GM21423 (cell line): Measurements from ENCODE around the gene SQSTM1.
"Not testable (repeated sequence)": the region's sequence is repeated elsewhere in the genome, so short reads cannot be mapped to it uniquely, and the experiment has no call there.

Source experiments
- ATAC-seq: cut with Tn5 transposase; IDR thresholded peaks from one replicate; pipeline ENCODE4 v1.9.1; 2021; ENCODE audit warnings: mild to moderate bottlenecking, moderate library complexity; ENCODE audit not compliant: unreplicated experiment

The SQSTM1 gene

DNA sequence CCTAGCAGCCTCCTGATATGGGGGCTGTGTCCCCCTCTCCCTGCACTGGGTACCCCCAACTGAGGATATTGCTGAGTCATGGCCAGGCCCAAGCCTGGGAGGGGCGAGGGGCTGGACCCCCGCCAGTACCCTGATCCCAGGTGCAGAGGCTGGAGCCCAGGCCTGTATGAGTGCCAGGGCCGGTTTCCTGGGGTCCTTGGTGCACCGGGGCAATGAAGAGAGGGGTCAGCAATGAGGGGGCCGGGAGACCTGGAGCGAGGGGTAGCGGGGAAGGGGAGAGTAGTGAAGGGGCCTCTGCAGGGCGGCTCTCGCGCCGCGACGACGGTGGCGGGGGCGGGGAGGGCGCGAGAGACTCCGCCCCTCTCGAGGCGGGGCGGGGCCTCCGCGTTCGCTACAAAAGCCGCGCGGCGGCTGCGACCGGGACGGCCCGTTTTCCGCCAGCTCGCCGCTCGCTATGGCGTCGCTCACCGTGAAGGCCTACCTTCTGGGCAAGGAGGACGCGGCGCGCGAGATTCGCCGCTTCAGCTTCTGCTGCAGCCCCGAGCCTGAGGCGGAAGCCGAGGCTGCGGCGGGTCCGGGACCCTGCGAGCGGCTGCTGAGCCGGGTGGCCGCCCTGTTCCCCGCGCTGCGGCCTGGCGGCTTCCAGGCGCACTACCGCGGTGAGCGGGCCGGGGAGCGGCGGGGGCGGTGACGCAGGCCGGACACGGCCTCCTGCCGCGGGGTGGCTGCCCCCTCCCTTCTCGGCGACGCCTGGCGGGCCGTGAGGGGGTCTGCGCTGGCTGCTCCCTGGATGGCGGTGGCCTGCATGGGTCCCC, at the start of gene SQSTM1:
Gene SQSTM1 (plus strand): TSS at position 423 of the 815 bp plus-strand sequence. CDS start 32 bp downstream, at position 455.
- ATAC-seq: peak; percentile 35

DNA sequence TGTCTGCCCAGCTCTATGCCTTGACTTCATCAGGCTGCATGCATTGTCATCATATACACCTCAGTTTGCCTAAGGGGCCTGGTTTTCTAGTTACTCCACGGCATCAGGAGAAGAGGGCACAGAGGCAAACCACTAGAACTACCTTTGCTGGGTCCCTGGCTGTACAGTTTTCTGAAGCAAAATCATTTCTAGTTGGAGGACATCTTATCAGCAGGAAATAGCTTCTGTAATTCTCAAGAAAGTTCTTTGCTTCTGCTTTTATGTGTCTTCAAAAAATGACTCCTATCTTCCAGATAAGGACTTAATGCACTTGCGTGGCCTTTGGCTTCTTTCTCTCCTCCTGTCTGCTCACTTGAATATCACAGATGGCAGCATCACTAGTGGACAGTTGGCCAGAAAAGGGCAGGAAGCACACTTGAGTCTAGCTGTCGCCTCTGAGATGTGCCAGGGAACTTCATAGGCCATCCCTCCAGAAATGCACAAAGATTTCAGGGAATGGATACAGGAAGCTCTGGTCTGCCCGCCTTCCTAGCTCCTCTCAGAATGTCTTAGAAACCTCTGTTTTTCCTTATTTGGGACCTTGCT, 49.3 kb upstream of the SQSTM1 start:
- ATAC-seq: no peak

GRCh38 chr5:179772351-179772750, 48.4 kb upstream of the SQSTM1 start:
- no peak for ATAC-seq

DNA sequence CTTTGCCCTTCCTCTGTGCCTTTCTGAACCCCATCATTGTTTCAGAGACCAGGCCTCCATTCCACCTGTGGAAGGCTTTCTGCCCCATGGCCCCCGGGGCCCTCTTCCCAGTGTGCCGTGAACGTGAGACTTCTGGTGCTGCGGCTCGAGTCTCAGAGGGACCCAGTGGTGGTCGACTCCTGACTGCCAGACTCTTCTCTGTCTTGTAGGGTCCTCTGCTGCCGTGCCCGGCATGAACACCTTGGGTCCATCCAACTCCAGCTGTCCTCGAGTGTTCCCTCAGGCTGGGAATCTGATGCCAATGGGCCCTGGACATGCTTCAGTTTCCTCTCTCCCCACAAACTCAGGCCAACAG, 47.0 kb upstream of the SQSTM1 start:
- ATAC-seq: no peak

DNA sequence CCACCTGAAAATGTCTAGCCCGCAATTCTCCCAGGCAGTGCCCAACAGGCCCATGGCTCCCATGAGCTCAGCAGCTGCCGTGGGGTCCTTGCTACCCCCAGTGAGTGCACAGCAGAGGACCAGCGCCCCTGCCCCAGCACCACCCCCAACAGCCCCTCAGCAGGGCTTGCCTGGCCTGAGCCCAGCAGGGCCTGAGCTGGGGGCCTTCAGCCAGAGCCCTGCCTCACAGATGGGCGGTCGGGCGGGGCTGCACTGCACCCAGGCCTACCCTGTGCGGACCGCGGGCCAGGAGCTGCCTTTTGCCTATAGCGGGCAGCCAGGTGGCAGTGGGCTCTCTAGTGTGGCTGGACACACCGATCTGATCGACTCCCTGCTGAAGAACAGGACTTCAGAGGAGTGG, 46.3 kb upstream of the SQSTM1 start:
- no peak for ATAC-seq

GRCh38 chr5:179776411-179776938, 44.2 kb upstream of the SQSTM1 start:
- no peak for ATAC-seq

DNA sequence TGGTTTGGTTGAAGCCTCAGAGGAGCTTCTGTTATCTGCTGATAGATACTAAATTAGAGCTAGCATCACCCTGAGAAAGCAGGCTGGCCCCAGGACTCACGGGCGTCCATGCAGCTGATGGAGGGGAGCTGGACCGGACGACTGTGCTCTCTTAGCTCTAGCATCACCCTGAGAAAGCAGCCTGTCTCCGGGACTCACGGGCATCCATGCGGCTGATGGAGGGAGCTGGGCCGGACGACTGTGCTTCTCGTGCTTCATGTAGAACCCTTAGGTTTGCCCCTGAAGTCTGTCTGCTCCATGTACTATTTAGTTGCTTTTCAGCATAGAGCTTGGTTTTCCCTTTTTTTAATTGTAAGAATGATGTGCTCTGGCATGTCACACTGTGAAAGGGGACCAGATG, 43.2 kb upstream of the SQSTM1 start:
- no peak for ATAC-seq

- no peak for ATAC-seq
Measured at GRCh38 chr5:179777909-179778308, 42.8 kb upstream of the SQSTM1 start.

GRCh38 chr5:179778591-179778990, 42.1 kb upstream of the SQSTM1 start:
- no peak for ATAC-seq

DNA sequence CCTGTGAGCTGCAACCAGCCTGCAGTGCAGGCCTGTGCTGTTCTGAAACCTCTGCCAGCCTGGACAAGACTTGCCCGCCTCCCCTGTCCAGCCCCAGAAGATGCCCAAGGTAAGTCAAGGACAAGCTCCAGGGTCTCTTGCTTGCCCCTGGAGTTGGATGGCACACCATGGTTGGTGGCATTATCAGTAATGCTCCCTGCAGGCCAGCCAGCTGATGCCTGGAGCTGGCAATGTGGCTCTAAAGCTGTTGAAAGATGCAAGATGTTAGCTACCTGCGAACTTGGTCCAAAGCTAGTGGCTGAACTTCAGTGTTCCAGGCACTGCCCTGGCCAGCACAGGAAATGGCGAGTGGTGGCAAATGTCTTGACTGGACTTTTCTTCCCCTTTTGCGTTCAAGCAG, 40.9 kb upstream of the SQSTM1 start:
- ATAC-seq: no peak

DNA sequence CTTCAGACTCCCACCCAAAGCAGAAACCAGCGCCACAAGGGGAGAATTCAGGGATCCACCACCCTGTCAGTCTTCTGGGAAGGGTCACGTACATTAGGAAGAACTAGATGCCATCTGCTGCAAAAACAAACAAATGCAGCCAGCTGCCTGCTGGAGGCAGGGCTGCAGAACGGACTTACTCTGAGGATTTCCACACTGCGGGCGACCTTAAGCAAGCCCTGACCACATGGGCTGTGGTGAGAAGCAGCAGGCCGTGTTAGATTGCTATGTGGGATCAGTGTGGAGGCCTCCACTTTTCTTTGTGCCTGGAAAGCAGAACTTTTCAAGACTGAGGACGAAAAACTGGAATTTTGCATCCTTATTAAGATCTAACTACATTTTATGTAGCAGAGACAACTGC, 40.3 kb upstream of the SQSTM1 start:
- ATAC-seq: no peak

GRCh38 chr5:179781846-179782245, 38.9 kb upstream of the SQSTM1 start:
- ATAC-seq: no peak

DNA sequence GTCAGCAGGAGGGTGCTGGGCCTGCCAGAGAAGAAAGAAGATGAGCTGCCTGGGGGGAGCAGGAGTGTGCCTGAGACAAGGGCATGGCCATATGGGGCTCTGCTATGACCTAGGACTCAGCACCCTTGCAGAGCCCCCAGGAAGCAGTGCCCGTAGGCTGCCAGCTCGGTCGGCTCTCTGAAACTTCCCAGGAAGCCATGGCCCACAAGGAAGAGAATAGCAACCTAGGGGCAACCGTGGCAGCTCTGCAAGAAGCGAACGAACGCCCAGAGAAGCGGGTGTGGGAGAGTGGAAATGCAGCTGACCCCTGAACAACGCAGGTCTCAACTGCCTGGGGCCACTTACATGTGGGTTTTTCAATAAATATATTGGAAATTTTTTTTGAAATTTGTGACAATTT, 37.6 kb upstream of the SQSTM1 start:
- ATAC-seq: no peak

GRCh38 chr5:179786861-179787260, 33.8 kb upstream of the SQSTM1 start:
- ATAC-seq: no peak

DNA sequence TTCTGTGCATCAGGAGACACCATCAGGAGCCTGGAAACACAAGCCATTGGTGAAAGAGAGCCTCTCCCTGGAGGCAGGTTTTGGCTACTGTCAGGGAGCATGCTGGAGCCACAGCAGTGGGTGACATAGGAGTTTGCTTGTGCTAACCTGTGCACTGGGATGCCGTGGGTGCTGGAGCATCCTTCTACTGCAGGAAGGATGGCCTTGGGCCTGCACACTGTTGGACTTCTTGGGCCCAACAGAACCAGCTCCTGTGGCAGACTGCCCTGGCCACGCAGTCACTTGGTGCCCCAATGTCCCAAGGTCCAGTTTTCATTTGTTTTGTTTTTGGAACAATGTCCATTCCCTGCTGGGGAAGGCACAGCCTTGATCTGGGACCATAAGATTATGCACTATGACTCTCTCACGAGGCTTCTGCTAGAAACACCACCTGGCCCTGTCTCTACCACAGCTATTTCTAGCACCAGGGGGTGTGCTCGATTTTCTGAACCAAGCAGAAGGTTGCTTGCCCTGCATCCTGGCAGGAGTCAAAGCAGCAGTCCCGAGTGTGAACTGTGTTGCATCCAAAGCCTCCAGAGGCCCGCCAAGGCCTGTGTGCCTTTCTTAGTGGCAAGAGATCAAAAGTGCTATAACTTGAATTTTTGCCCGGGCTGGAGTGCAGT, 32.4 kb upstream of the SQSTM1 start:
- no peak for ATAC-seq

GRCh38 chr5:179789278-179789677, 31.4 kb upstream of the SQSTM1 start:
- not testable (repeated sequence) for ATAC-seq

- no peak for ATAC-seq
Measured at GRCh38 chr5:179791881-179792611, 28.7 kb upstream of the SQSTM1 start.

DNA sequence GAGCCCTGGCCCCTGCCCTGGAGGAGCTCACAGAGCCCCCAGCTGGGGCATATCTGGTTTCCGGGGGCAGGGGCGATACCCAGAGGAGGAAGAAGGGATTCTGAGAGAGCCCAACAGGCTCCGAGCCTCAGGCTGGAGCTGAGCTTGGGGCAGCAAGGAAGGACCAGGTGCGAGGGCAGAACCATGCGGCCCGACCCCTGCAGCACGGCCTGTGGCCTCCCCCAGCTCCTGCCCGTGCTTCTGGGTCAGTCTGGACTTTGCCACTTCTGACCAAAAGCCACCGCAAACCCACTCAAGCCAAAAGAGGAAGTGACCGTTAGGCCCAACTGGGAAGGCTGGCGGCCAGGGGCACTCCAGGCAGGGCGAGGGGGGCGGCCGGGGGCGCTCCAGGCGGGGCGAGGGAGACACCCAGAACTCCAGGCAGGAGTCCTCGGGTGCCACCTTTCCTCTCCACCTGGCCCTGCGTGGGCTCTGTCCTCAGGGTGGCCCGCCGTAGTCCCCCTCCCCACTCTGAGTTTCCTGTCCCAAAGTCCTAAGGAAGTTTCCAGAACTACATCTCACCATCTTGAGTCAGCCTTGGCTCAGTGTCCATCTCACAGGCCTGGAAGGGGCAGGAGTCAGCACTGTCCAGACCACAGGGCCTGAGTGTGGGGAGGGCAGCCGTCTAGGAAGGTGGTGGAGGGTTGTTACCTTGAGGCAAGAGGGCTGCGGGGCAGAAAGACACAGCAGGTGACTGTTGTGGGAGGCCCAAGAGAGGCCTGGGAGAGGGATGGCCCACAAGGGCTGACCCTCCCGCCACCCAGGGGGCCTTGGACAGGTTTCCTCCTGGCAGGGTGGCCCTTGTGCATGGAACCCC, 27.9 kb upstream of the SQSTM1 start:
- ATAC-seq: no peak

- ATAC-seq: peak; percentile 36
Measured at GRCh38 chr5:179793468-179794139, 27.1 kb upstream of the SQSTM1 start, which contains the start of gene LTC4S. LTC4S (plus strand) TSS chr5:179793986; CDS start chr5:179794081, 95 bp downstream.

GRCh38 chr5:179794171-179794570, 26.5 kb upstream of the SQSTM1 start:
- no peak for ATAC-seq
